HepG2 (cell line): ENCODE data around the gene MCFD2. TPM values are rescaled to one million over a fixed set of nuclear protein-coding genes. Genes with fewer than 3 reads are reported as not detected.

Source experiments
- AHDC1 ChIP-seq: sonication (generic); formaldehyde crosslinking; IDR thresholded peaks from 2 replicates; pipeline ENCODE4 v1.5.1; 2020; ENCODE audit warnings: mild to moderate bottlenecking, missing genetic modification reagents, borderline replicate concordance
- CREB1 ChIP-seq, 2 experiments: fragments of 450-650 bp in 1 of 2; IDR thresholded peaks; 2 replicates each; pipeline ENCODE4 v1.6.1; 2016 to 2017; ENCODE audit warnings: control low read depth in 1 of 2, mild to moderate bottlenecking in 1 of 2, missing compliant biosample characterization in 1 of 2, missing genetic modification characterization in 1 of 2
- GRHL1 ChIP-seq: sonication (generic); formaldehyde crosslinking; conservative IDR thresholded peaks from 2 replicates; pipeline ENCODE4 v1.8.0; 2022; ENCODE audit warnings: missing genetic modification reagents
- HDAC6 ChIP-seq: fragments of 200-600 bp; sonication (generic); IDR thresholded peaks from 2 replicates; pipeline ENCODE4 v1.7.0; 2017; ENCODE audit warnings: mild to moderate bottlenecking, antibody characterized with exemption, low read length, low read depth
- IRF9 ChIP-seq: sonication (generic); formaldehyde crosslinking; IDR thresholded peaks from 2 replicates; pipeline ENCODE4 v1.8.0; 2022; ENCODE audit warnings: missing genetic modification reagents, mild to moderate bottlenecking, borderline replicate concordance
- KLF11 ChIP-seq: IDR thresholded peaks from 2 replicates; pipeline ENCODE4 v1.6.1; 2016; ENCODE audit warnings: missing compliant biosample characterization
- MIER2 ChIP-seq: IDR thresholded peaks from 2 replicates; pipeline ENCODE4 v1.6.1; 2016; ENCODE audit warnings: missing biosample characterization, missing genetic modification reagents
- SAP130 ChIP-seq: IDR thresholded peaks from 2 replicates; pipeline ENCODE4 v1.6.1; 2016; ENCODE audit warnings: low read depth
- TSC22D2 ChIP-seq: sonication (generic); formaldehyde crosslinking; IDR thresholded peaks from 2 replicates; pipeline ENCODE4 v1.5.1; 2020; ENCODE audit warnings: missing genetic modification reagents, mild to moderate bottlenecking, borderline replicate concordance
- ZBTB20 ChIP-seq: sonication (generic); formaldehyde crosslinking; IDR thresholded peaks from 2 replicates; pipeline ENCODE4 v1.8.1; 2023; ENCODE audit warnings: missing genetic modification reagents, low read depth, mild to moderate bottlenecking, borderline replicate concordance
- ZBTB8A ChIP-seq: sonication (generic); formaldehyde crosslinking; IDR thresholded peaks from 2 replicates; pipeline ENCODE4 v1.4.0; 2020; ENCODE audit warnings: mild to moderate bottlenecking, low read depth, missing genetic modification reagents, borderline replicate concordance
- ZFAT ChIP-seq: sonication (generic); formaldehyde crosslinking; conservative IDR thresholded peaks from 2 replicates; pipeline ENCODE4 v1.8.1; 2023; ENCODE audit warnings: missing genetic modification reagents, inconsistent platforms
- ZFYVE20 ChIP-seq: sonication (generic); formaldehyde crosslinking; IDR thresholded peaks from 2 replicates; pipeline ENCODE4 v1.8.0; 2023; ENCODE audit warnings: low read depth, mild to moderate bottlenecking, moderate library complexity, missing genetic modification reagents, borderline replicate concordance
- ZNF274 ChIP-seq: sonication (generic); formaldehyde crosslinking; IDR thresholded peaks from 2 replicates; pipeline ENCODE4 v1.5.1; 2020; ENCODE audit warnings: mild to moderate bottlenecking, missing genetic modification reagents
- ZNF513 ChIP-seq: sonication (generic); formaldehyde crosslinking; conservative IDR thresholded peaks from 2 replicates; pipeline ENCODE4 v1.5.0; 2020; ENCODE audit warnings: missing genetic modification reagents
- ZNF556 ChIP-seq: sonication (generic); formaldehyde crosslinking; IDR thresholded peaks from 2 replicates; pipeline ENCODE4 v1.4.0; 2020; ENCODE audit warnings: mild to moderate bottlenecking, missing genetic modification reagents, borderline replicate concordance
- polyA plus RNA-seq, 8 experiments: library from polyadenylated mRNA; depleted of rRNA in 3 of 8; stranded (reverse) in 7 of 8; unstranded in 1 of 8; fragments of >200 nt; fragmentation: Illumina TruSeq in 4 of 8; extraction: Trizol in 4 of 8; gene quantifications; 2 replicates each; pipeline versions ENCODE4 v1.2.1 to v1.2.3, GENCODE V29; 2011 to 2016; ENCODE audit warnings: low read depth in 4 of 8, missing spikeins in 1 of 8, mixed read lengths in 1 of 8; ENCODE audit not compliant: insufficient read depth in 1 of 8
- total RNA-seq, 5 experiments: library from RNA; depleted of rRNA; stranded (reverse); fragments of >200 nt; fragmentation: Illumina TruSeq; extraction: Trizol; gene quantifications; 2 replicates each; pipeline ENCODE4 v1.2.3, GENCODE V29; 2016; ENCODE audit warnings: low read depth in 1 of 5

MCFD2 gene
- total and polyA plus RNA-seq, 2 of the 13 experiments (the other 11 are each of a cell fraction or from before 2014, with no cell fraction given), result 183 to 232 TPM

- no peak for TF ChIP-seq GRHL1 (CRISPR knock-in tag)
- no peak for TF ChIP-seq TSC22D2 (CRISPR knock-in tag)
- TF ChIP-seq ZNF513 (CRISPR knock-in tag), result no peak
- TF ChIP-seq MIER2 (CRISPR knock-in tag), result no peak
- no peak for TF ChIP-seq HDAC6
- peak; percentile 13; the same call in 1 of the 2 replicates for TF ChIP-seq AHDC1 (CRISPR knock-in tag)
- TF ChIP-seq ZBTB20 (CRISPR knock-in tag), result 0 out of 2 replicates have a peak, but pooled peaks have one; percentile 7
- no peak for TF ChIP-seq ZBTB8A (CRISPR knock-in tag)
- TF ChIP-seq CREB1 (IDR thresholded peaks at IDR 0.05), result no peak
- TF ChIP-seq CREB1 (CRISPR knock-in tag; IDR thresholded peaks at IDR 0.05), result no peak
- no peak; the same call in 1 of the 2 replicates for TF ChIP-seq SAP130 (CRISPR knock-in tag)
- no peak; the same call in 1 of the 2 replicates for TF ChIP-seq IRF9 (CRISPR knock-in tag)
- no peak for TF ChIP-seq ZFAT (CRISPR knock-in tag)
- TF ChIP-seq ZNF556 (CRISPR knock-in tag), result no peak; the same call in 1 of the 2 replicates
- 0 out of 2 replicates have a peak, but pooled peaks have one; percentile 7 for TF ChIP-seq KLF11
- no peak for TF ChIP-seq ZFYVE20 (CRISPR knock-in tag)
- 0 out of 2 replicates have a peak, but pooled peaks have one; percentile 24 for TF ChIP-seq ZNF274 (CRISPR knock-in tag)
These were observed 24.2 kb upstream of the MCFD2 start (continued) for GRCh38 chr2:46939626-46940359.
